ENCODE data around the gene KIF1C. TPM values are rescaled to one million over a fixed set of nuclear protein-coding genes. Genes with fewer than 3 reads are reported as not detected.
A peak's percentile ranks its signal among the peaks of the same experiment; 100 is the strongest.

KIF1C gene
- total RNA-seq, 2 experiments from 2014 or later: 20.6 to 53.7 TPM

DNA sequence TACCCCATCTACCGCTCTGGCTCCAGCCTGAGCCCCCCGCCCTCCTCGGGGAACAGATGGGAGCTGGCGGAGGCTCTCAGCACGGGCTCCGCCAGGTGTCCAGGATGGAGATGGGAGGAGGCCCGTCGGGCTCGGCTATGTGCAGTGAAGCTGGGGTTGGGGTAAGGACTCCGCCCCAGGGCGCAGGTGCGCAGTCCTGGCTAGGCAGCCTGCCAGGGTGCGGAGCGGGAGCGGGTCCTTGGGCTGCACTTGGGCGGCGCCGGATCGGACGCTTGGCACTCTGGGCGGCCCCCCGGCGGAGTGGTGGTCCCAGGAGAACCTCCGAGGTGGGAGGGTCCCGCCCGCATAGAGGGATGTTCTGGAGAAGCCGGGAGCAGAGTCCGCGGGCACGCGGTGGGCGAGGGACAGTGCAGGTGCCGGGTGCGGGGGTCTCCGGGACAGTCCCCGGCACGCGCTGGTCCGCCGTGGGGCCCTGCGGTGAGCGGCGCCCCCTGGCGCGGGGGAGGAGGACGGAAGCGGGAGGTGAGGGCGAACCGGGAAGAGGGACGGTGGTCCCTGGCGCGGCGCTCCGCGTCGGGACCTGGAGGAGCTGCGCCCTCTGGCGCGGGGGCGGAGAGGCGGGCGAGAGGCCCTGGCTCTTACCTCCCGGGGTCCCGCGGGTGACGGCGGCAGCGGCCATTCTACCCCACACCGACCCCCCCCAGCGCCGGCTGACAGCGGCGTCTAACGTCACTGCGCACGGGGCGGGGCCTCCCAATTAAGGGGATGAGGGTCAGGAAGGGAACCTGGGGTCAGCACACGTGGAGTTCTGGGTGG, 10.6 kb upstream of the KIF1C start, which contains the start of gene CAMTA2:
TSS of gene CAMTA2 (minus strand) at position 725 of the 816 bp plus-strand sequence. CDS start 1,453 bp downstream, outside the sequence.
- Histone ChIP-seq H4K20me1 (ENCODE audit: insufficient read depth, low read length) (no peaks in the 10 kb centered on the region), H3K9me2 (ENCODE audit: insufficient read depth, low read length) (no peaks in the 10 kb centered on the region), H3K4me3 (ENCODE audit: low read depth, low read length, poor library complexity, severe bottlenecking) (peak within 1 kb of the TSS; percentile 93), H3K27ac (ENCODE audit: low read depth, low read length, poor library complexity, severe bottlenecking) (peak within 1 kb of the TSS; percentile 48), H3K4me1 (ENCODE audit: insufficient read depth, low read length, poor library complexity, severe bottlenecking) (peaks cover 27% of the 10 kb centered on the region), H3K4me2 (ENCODE audit: low read length) (peak within 1 kb of the TSS; percentile 99), H2AFZ (ENCODE audit: low read length) (peak within 1 kb of the TSS; percentile 83), H3K36me3 (ENCODE audit: insufficient read depth, low read length) (peaks cover 12% of the 10 kb centered on the region; the same call in 1 of the 2 replicates), H3K9me3 (ENCODE audit: low read length) (no peaks in the 10 kb centered on the region), H3K79me2 (ENCODE audit: insufficient read depth, low read depth, low read length) (peaks cover 3% of the 10 kb centered on the region; the same call in 1 of the 2 replicates)
- CTCF ChIA-PET (ENCODE audit: unreplicated experiment): no interaction called here
- POLR2A ChIA-PET: interaction anchor here (0.5 to 3.3 kb wide), 4 partner anchors 19 to 109 kb away, joined by 3 to 10 read pairs (median 5); partner anchors contain the start of gene SPAG7
- intact Hi-C loops (cut with micrococcal nuclease; ENCODE audit: unreplicated experiment): loop anchor here (2.0 to 5.0 kb wide), 3 partner anchors 32 to 80 kb away; no protein-coding TSS in a partner anchor
- TF ChIP-seq, protein P1, sequence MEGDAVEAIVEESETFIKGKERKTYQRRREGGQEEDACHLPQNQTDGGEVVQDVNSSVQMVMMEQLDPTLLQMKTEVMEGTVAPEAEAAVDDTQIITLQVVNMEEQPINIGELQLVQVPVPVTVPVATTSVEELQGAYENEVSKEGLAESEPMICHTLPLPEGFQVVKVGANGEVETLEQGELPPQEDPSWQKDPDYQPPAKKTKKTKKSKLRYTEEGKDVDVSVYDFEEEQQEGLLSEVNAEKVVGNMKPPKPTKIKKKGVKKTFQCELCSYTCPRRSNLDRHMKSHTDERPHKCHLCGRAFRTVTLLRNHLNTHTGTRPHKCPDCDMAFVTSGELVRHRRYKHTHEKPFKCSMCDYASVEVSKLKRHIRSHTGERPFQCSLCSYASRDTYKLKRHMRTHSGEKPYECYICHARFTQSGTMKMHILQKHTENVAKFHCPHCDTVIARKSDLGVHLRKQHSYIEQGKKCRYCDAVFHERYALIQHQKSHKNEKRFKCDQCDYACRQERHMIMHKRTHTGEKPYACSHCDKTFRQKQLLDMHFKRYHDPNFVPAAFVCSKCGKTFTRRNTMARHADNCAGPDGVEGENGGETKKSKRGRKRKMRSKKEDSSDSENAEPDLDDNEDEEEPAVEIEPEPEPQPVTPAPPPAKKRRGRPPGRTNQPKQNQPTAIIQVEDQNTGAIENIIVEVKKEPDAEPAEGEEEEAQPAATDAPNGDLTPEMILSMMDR (conservative IDR thresholded peaks at IDR 0.05; ENCODE audit: low read length): peak; percentile 89
- no peak for TF ChIP-seq EZH2phosphoT487 (IDR thresholded peaks at IDR 0.05; ENCODE audit: borderline replicate concordance, low read depth, low read length)
- DNase-seq (ENCODE audit: low spot score): peak; percentile 85
- TSS peak; percentile 56 for BruUV-seq (replicated peaks)

DNA sequence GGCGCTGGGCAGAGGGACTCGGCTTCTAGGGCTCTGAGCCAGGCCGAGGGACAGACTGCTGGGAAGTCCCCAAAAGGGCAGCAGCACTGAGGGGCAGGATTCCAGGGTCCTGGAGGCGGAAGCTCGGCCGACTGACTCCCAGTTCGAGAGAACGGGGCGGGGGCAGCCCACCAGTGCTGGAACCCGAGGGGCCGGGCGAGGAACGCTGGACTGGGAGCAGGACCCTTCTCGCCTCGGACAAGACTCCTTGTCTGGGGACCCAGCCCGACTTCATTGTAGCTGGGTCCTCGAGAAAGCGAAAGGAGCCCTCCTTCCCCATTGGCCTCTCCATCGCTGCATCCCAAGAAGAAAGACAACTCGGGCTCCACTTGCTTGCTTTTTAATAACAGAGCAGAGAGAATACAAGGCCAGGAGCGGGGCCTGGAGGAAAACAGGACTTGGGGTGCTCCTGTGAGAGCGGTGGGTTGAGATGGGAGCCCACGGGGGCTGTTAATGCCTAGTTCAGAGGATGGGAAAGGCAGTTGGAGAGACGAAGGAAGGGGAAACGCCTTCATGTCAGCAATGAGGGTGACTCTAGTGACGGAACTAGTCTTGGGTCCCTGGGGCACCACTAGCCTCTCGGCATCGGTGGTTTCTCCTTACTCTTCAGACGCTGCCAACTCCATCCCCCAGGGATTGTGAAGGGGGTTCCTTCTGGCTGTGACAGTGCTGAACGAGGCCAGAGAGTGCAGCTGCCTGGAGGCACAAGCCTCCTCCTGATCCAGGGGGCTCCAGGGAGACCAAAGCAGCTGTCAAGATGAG, 9.8 kb upstream of the KIF1C start:
- Histone ChIP-seq H3K9me2 (ENCODE audit: insufficient read depth, low read length) (no peaks in the 10 kb centered on the region), H3K4me3 (ENCODE audit: low read depth, low read length, poor library complexity, severe bottlenecking) (peak overlapping the region; percentile 93), H3K36me3 (ENCODE audit: insufficient read depth, low read length) (peaks cover 4% of the 10 kb centered on the region; the same call in 1 of the 2 replicates), H3K27ac (ENCODE audit: low read depth, low read length, poor library complexity, severe bottlenecking) (peak overlapping the region; percentile 48), H4K20me1 (ENCODE audit: insufficient read depth, low read length) (no peaks in the 10 kb centered on the region), H2AFZ (ENCODE audit: low read length) (peak overlapping the region; percentile 83), H3K9me3 (ENCODE audit: low read length) (no peaks in the 10 kb centered on the region), H3K4me2 (ENCODE audit: low read length) (peak overlapping the region; percentile 99), H3K4me1 (ENCODE audit: insufficient read depth, low read length, poor library complexity, severe bottlenecking) (peaks cover 27% of the 10 kb centered on the region), H3K79me2 (ENCODE audit: insufficient read depth, low read depth, low read length) (peaks cover 3% of the 10 kb centered on the region; the same call in 1 of the 2 replicates)
- ChIA-PET POLR2A (interaction anchor here (1.1 to 3.3 kb wide), 3 partner anchors 17 to 29 kb away, joined by 3 to 10 read pairs (median 5); partner anchors contain the start of gene SPAG7), CTCF (ENCODE audit: unreplicated experiment) (interaction anchor here (1.3 kb wide), 1 partner anchor 10 kb away, joined by 4 read pairs; no protein-coding TSS in a partner anchor)
- BruUV-seq (replicated peaks): TSS peak; percentile 74
- no peak for TF ChIP-seq EZH2phosphoT487 (IDR thresholded peaks at IDR 0.05; ENCODE audit: borderline replicate concordance, low read depth, low read length)
- TF ChIP-seq, protein P1 (conservative IDR thresholded peaks at IDR 0.05; ENCODE audit: low read length): no peak
- intact Hi-C loops (cut with micrococcal nuclease; ENCODE audit: unreplicated experiment): loop anchor here (2.0 to 5.0 kb wide), 3 partner anchors 31 to 81 kb away; no protein-coding TSS in a partner anchor
- peak; percentile 47 for DNase-seq (ENCODE audit: low spot score)

Data from OCI-LY7 (cell line).